ENCODE measurements around the gene GNMT.

- TF ChIP-seq CTCF (IDR thresholded peaks at IDR 0.05; ENCODE audit: control extremely low read depth in 1 of 3, insufficient read depth in 1 of 3, low read depth in 1 of 3, low read length in 3 of 3) (no peak), EP300 (IDR thresholded peaks at IDR 0.05; ENCODE audit: borderline replicate concordance in 1 of 2, low read depth in 2 of 2, low read length in 2 of 2) (no peak), TAF7 (optimal IDR thresholded peaks at IDR 0.05; ENCODE audit: borderline replicate concordance, low read depth, low read length) (no peak), SP2 (IDR thresholded peaks at IDR 0.05; ENCODE audit: low read length) (no peak), CHD1 (IDR thresholded peaks at IDR 0.05; ENCODE audit: low read depth, low read length) (no peak), ATF3 (IDR thresholded peaks at IDR 0.05; ENCODE audit: insufficient read depth, low read depth, low read length) (no peak)
Measured at GRCh38 chr6:42914546-42914945, 46.0 kb upstream of the GNMT start.

All from H1 (cell line).